Activated gamma-delta T cell (primary cell): ENCODE results near the gene FAM83G.
"Not testable (repeated sequence)": the region's sequence is repeated elsewhere in the genome, so short reads cannot be mapped to it uniquely, and the experiment has no call there.

Source experiments
- DNase-seq: peaks from one replicate; lab custom pipeline; 2025; lab: John Stamatoyannopoulos, UW

FAM83G gene

GRCh38 chr17:19022747-19023146 is 18.2 kb upstream of the FAM83G start:
- no peak for DNase-seq

DNA sequence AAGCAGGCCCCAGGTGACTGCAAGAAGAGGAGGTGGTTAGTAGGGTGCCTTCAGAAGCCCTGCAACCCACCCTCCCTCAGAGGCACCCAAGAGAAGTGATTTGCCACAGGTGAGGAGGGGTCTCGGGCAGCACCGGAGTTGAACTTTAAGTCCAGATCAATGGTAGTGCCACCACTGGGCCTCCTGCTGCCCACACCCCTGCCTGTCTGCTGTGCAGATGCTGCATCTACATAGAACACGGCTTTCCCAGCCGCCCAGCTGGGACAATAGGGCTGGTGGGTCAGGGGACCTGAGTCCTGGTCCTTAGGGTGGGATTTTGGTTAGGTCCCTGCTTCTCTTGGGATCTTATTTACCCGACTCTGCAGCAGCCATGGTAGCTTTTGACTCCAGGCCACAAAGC is 17.6 kb upstream of the FAM83G start:
- DNase-seq, result no peak

GRCh38 chr17:19021622-19022083 is 17.1 kb upstream of the FAM83G start:
- no peak for DNase-seq

DNA sequence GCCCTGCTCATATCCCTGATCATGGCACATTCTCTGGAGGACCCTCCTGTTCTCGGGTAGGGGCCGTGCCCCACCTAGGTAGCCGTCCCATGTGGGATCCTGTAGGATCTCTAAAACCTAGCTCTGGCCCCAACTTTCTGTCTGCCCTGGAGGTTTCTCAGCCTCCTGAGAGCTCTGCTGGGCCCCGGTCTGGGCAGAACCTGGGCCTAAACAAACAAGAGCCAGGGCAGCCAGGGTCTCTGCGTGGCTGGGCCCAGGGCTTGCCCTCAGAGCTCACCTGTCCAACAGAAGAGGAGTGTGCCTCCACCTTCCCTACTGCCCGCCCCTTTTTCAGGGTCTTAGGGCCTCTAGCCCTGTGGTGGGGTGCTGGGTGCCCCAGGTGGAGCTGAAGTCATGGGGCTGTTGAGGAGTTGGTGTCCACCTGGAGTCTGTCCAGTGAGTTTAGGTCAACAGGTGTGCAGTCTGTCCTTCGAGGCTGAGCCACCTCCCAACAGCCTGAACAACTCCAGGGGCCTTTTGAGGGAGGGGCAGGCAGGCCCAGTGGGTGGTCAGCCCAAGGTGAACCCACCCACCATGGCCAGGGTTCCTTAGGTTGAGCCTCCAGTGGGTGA is 16.6 kb upstream of the FAM83G start:
- DNase-seq, result not testable (repeated sequence)

DNA sequence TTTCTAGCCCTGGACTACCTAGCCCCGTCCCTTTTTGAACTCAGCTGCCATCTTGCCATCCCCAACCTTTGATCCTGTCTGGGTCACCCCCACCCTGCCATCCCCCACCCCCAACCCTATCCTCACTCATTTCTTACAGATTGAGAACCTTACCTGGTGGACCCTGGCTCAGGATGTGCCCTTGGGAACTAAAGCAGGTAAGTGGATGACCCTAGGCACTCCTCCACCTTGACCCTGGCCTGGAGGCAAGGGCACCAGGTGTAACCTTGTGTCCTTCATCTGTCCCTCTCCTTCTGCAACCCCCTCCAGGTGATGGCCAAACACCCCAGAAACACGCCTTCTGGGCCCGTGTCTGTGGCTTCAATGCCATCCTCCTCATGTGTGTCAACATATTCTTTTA is 15.5 kb upstream of the FAM83G start:
- DNase-seq, result no peak

- DNase-seq, result no peak
Observed at GRCh38 chr17:19019041-19019941, 14.7 kb upstream of the FAM83G start.

DNA sequence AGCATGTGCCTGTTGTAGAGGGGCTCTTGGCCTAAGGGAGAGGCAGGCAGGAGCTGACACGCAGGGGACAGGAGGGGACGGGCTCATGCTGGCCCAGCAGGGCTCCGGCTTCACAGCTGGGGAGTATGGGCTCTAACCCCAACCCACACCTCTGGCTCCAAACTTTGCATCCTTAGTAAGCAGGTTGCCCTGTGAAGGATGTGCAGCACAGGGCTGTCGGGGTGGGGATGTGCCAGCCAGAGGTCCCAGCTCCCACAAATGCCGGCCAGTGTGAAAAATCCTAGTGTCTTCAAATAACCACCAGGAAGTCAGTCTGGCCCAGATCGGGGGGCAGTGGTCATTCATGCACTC is 14.0 kb upstream of the FAM83G start:
- no peak for DNase-seq

DNA sequence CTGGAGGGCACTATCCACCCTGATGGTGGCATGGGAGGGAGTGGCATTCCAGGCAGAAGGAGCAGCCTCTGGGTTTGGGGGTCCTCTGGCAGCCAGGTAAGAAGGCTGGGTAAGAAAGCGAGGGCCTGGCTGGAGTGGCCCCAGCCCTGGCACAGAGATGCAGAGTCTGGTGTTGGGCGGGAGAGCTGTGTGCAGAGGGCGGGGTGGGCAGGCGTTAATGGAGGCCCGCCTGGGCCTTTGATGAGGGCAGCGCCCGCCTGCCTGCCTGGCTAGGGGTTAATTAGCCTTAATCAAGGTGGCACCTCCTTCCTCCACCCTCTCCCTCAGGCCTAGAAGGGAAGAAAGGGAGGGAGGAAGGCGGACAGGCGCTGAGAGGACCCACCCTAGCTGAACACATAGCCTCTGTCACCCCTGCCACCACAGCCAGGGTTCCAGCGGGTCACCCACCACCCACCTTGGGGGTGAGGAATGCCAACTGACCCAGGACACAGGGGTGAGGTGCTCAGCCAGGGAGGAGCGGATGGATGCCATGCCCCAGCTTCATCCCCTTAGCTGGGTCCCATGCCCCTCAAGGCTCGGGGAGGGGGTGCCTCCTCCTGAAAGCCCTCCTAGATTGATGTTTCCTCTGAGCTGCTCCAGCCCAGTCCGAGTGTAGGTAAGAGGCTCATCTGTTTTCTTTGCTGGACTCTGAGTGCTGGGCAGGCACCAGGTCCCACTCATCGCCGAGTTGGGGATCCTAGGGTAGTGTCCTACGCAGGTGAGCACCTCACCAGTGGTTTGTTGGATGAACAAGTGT is 13.4 kb upstream of the FAM83G start:
- DNase-seq, result no peak

DNA sequence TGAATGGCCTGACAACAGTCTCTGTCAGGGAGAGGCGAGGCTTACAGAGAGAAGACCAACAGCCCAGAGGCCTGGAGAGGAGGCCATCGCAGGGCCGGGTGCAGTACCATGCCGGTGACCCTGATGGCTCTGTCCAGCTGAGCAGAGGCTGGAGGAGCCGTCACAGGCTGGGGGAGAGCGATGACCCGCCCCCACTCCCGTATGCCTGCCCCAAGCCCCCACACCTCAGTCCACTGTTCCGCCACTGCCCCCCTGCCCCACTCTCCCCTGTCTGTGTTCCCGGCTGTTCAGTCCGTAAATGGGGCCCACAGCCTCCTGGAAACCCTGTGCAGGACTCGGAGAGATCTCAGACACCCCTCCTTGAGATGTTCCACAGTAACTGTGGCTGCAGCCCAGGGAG is 12.8 kb upstream of the FAM83G start:
- DNase-seq, result no peak

GRCh38 chr17:19016881-19017280 is 12.3 kb upstream of the FAM83G start:
- no peak for DNase-seq

- DNase-seq, result no peak
Observed at GRCh38 chr17:19016297-19016696, 11.7 kb upstream of the FAM83G start.

DNA sequence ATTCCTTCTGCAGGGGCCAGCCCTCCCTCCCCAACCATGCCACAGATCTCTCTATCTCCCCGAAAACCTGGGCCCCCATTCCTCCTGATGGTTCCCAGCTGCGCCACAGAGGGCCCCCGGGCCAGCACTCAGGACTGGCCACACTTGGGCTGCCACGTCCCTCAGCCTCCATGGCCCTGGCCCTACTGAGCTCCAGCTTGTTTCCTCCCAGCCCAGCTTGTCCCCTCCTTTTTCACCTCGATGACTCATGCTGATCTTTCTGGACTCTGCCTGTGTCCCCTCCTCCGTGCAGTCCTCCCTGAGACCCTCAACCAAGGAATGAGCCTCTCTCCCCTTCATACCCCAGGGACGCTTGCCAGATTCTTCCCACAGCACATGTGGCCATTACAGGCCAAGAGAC is 10.9 kb upstream of the FAM83G start:
- DNase-seq, result no peak

GRCh38 chr17:19014628-19015215 is 10.2 kb upstream of the FAM83G start:
- DNase-seq, result no peak

GRCh38 chr17:19013806-19014627 is 9.5 kb upstream of the FAM83G start:
- DNase-seq, result no peak

DNA sequence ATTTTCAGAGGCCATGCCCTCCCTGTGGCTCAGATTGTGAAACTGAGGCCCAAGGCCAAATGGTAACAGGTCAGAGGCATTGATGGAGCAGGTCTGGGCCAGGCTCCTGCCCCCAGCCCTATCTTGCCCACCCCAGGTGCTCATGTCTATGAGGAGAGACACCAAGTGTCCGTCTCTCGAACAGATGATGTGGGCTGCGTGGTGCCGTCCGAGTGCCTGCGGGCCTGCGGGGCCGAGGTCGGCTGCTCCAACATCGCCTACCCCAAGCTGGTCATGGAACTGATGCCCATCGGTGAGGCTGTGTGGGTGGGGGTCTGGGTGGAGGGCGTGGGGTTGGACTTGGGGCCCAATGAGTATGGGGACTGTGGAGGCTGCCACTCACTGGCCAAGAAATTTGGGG is 8.7 kb upstream of the FAM83G start:
- no peak for DNase-seq

GRCh38 chr17:19012171-19013080 is 7.9 kb upstream of the FAM83G start:
- no peak for DNase-seq

GRCh38 chr17:19011581-19011980 is 7.0 kb upstream of the FAM83G start:
- DNase-seq, result no peak

- no peak for DNase-seq
Observed at GRCh38 chr17:19010729-19011505, 6.4 kb upstream of the FAM83G start.

DNA sequence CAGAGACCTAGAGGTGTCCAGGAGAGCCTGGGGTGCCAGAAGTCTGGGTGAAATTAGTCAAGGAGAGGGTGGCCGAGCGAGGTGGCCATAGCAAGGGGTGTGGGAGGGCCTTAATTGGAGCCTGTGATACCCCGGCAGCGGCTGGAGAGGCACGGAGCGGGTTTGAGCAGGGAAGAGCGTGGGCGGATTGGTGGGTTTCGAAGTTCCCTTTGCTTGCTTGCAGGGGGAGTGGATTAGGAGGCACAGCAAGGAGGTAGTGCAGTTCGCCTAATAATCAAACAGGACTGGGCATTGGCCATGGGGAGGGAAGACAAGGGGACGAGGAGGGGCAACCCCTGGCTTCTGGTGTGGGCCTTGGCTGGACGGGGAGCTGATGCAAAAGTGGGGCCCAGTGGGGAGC is 5.4 kb upstream of the FAM83G start:
- no peak for DNase-seq

GRCh38 chr17:19006698-19007097 is 2.1 kb upstream of the FAM83G start:
- DNase-seq, result no peak
